Mucosa of descending colon (tissue), 3 donors: ENCODE data around the gene EHBP1. TPM values are rescaled to one million over a fixed set of nuclear protein-coding genes. Genes with fewer than 3 reads are reported as not detected.
"Not testable (repeated sequence)": the region's sequence is repeated elsewhere in the genome, so short reads cannot be mapped to it uniquely, and the experiment has no call there.

Experiments
- ATAC-seq: fragments of 200-7000 bp; cut with Tn5 transposase; one replicate; pipeline ENCODE4 v1.9.1; 2020; ENCODE audit warnings: mild to moderate bottlenecking, moderate library complexity
- DNase-seq, 3 donors: peaks; one replicate each; pipeline ENCODE4 v3.0.0-alpha.2; 2020
- H3K36me3 ChIP-seq: fragments of 200-600 bp; one replicate; pipeline ENCODE4 v1.8.0; 2021; ENCODE audit warnings: low read depth, mild to moderate bottlenecking
- H3K4me1 ChIP-seq: fragments of 200-600 bp; one replicate; pipeline ENCODE4 v1.8.0; 2021; ENCODE audit warnings: low read depth, mild to moderate bottlenecking
- H3K4me3 ChIP-seq: fragments of 200-600 bp; one replicate; pipeline ENCODE4 v1.8.0; 2021; ENCODE audit warnings: mild to moderate bottlenecking
- H3K9me3 ChIP-seq: fragments of 200-600 bp; one replicate; pipeline ENCODE4 v1.8.0; 2021; ENCODE audit warnings: mild to moderate bottlenecking
- intact Hi-C, 2 donors: fragments of 100-400 bp; cut with DNase I in 1 of 2; cut with micrococcal nuclease in 1 of 2; formaldehyde crosslinking; loops; one replicate each; pipeline versions ENCODE4 v1.11.0 to v1.11.1; 2022; cut with DNase I, micrococcal nuclease
- total RNA-seq, 3 donors: library from RNA; stranded (reverse); fragmentation: NEBNext Ultra II Directional in 2 of 3; extraction: Animal tissue kit (Norgen Biotek cat#: 25700) in 2 of 3; gene quantifications; one replicate each; pipeline versions ENCODE4 v1.2.1 to v1.2.4, GENCODE V29; 2021 to 2023
- TF ChIP-seq, protein P1 (sequence below): fragments of 200-600 bp; IDR thresholded peaks from one replicate; pipeline ENCODE4 v1.8.0; 2022; ENCODE audit warnings: antibody characterized with exemption, mild to moderate bottlenecking
- donor health status: DM: no; HTN: no; CAD: no; lungs with moderate emphysema.
- donor health status: DM: no; HTN: no; CAD: no.
- donor health status: DM: no; HTN: yes; CAD: no.

The EHBP1 gene
- total RNA-seq, 3 donors from 2014 or later, result 26.9 to 136 (median 28.2) TPM

DNA sequence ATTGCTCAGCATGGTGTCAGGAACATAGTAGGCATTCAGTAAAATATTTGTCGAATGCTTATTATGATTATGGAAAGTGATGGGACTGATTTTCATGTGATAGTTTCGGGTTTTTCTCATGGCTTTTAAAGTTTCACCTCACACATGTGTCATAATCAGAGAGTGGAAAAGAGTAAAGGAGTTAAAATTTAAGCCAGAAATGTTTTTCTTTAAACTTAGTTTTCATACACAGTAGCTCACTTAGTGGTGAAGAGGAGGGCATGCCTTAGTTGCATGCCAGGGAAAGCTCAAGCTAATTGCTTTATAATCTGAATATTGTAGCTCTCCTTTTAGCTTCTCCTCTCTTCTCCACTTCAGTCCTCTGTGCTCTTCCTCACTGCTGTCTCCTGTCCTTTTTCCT is 38.0 kb downstream of the EHBP1 start:
- no peaks in the 10 kb centered on the region for H3K36me3 ChIP-seq
- TF ChIP-seq, protein P1, sequence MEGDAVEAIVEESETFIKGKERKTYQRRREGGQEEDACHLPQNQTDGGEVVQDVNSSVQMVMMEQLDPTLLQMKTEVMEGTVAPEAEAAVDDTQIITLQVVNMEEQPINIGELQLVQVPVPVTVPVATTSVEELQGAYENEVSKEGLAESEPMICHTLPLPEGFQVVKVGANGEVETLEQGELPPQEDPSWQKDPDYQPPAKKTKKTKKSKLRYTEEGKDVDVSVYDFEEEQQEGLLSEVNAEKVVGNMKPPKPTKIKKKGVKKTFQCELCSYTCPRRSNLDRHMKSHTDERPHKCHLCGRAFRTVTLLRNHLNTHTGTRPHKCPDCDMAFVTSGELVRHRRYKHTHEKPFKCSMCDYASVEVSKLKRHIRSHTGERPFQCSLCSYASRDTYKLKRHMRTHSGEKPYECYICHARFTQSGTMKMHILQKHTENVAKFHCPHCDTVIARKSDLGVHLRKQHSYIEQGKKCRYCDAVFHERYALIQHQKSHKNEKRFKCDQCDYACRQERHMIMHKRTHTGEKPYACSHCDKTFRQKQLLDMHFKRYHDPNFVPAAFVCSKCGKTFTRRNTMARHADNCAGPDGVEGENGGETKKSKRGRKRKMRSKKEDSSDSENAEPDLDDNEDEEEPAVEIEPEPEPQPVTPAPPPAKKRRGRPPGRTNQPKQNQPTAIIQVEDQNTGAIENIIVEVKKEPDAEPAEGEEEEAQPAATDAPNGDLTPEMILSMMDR, result no peak
- no peaks in the 10 kb centered on the region for H3K9me3 ChIP-seq
- H3K4me1 ChIP-seq, result no peaks in the 10 kb centered on the region
- no peak overlapping the region for H3K4me3 ChIP-seq
- intact Hi-C loops, result no loop called here
- no peak for DNase-seq
- no peak for ATAC-seq

GRCh38 chr2:62744603-62745002 is 39.1 kb downstream of the EHBP1 start:
- H3K36me3 ChIP-seq, result no peaks in the 10 kb centered on the region
- intact Hi-C loops, result no loop called here
- H3K9me3 ChIP-seq, result no peaks in the 10 kb centered on the region
- no peaks in the 10 kb centered on the region for H3K4me1 ChIP-seq
- TF ChIP-seq, protein P1, result no peak
- DNase-seq (no peak), ATAC-seq (no peak)
- no peak overlapping the region for H3K4me3 ChIP-seq

- ATAC-seq (no peak), DNase-seq (no peak)
- H3K36me3 ChIP-seq, result no peaks in the 10 kb centered on the region
- no peaks in the 10 kb centered on the region for H3K4me1 ChIP-seq
- H3K4me3 ChIP-seq, result no peak overlapping the region
- TF ChIP-seq, protein P1, result no peak
- H3K9me3 ChIP-seq, result no peaks in the 10 kb centered on the region
- intact Hi-C loops, result no loop called here
Observed at GRCh38 chr2:62745891-62746481, 40.5 kb downstream of the EHBP1 start.

GRCh38 chr2:62747169-62747568 is 41.7 kb downstream of the EHBP1 start:
- no peaks in the 10 kb centered on the region for H3K36me3 ChIP-seq
- ATAC-seq (no peak), DNase-seq (no peak)
- H3K4me1 ChIP-seq, result no peaks in the 10 kb centered on the region
- H3K9me3 ChIP-seq, result no peaks in the 10 kb centered on the region
- H3K4me3 ChIP-seq, result no peak overlapping the region
- TF ChIP-seq, protein P1, result no peak
- intact Hi-C loops, result no loop called here

GRCh38 chr2:62747876-62748275 is 42.4 kb downstream of the EHBP1 start:
- Histone ChIP-seq H3K36me3 (no peaks in the 10 kb centered on the region), H3K9me3 (no peaks in the 10 kb centered on the region), H3K4me3 (no peak overlapping the region), H3K4me1 (no peaks in the 10 kb centered on the region)
- ATAC-seq (no peak), DNase-seq (no peak)
- TF ChIP-seq, protein P1, result no peak
- intact Hi-C loops, result no loop called here

DNA sequence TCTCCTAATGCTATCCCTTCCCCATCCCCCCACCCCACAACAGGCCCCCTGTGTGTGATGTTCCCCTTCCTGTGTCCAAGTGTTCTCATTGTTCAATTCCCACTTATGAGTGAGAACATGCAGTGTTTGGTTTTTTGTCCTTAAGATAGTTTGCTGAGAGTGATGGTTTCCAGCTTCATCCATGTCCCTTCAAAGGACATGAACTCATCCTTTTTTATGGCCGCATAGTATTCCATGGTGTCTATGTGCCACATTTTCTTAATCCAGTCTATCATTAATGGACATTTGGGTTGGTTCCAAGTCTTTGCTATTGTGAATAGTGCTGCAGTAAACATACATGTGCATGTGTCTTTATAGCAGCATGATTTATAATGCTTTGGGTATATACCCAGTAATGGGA is 43.6 kb downstream of the EHBP1 start:
- intact Hi-C loops, ATAC-seq, H3K4me1 ChIP-seq, DNase-seq, H3K9me3 ChIP-seq, H3K4me3 ChIP-seq, H3K36me3 ChIP-seq: not testable (repeated sequence)
